Endodermal cell (in vitro differentiated cells): ENCODE results near the gene PCGF5. TPM values are rescaled to one million over a fixed set of nuclear protein-coding genes. Genes with fewer than 3 reads are reported as not detected.
"Not testable (repeated sequence)": the region's sequence is repeated elsewhere in the genome, so short reads cannot be mapped to it uniquely, and the experiment has no call there.

Experiments
- DNase-seq: peaks from one replicate; pipeline ENCODE4 v3.0.0-alpha.2; 2017
- H3K27ac ChIP-seq: 2 replicates; pipeline ENCODE4 v1.5.1; 2013; ENCODE audit warnings: mild to moderate bottlenecking, low read depth, low read length, moderate library complexity
- H3K27me3 ChIP-seq: 2 replicates; pipeline ENCODE4 v1.6.1; 2013; ENCODE audit warnings: mild to moderate bottlenecking, low read length, moderate library complexity; ENCODE audit not compliant: insufficient read depth, control insufficient read depth, poor library complexity, severe bottlenecking
- H3K36me3 ChIP-seq: 2 replicates; pipeline ENCODE4 v1.7.0; 2013; ENCODE audit warnings: mild to moderate bottlenecking, low read length, moderate library complexity; ENCODE audit not compliant: control insufficient read depth, insufficient read depth
- H3K4me1 ChIP-seq: one replicate; pipeline ENCODE4 v1.7.0; 2013; ENCODE audit warnings: low read length; ENCODE audit not compliant: control insufficient read depth, insufficient read depth
- H3K4me3 ChIP-seq: 2 replicates; pipeline ENCODE4 v1.5.1; 2013; ENCODE audit warnings: mild to moderate bottlenecking, low read length, moderate library complexity
- H3K9ac ChIP-seq: 2 replicates; pipeline ENCODE4 v1.6.1; 2013; ENCODE audit warnings: mild to moderate bottlenecking, low read length, moderate library complexity; ENCODE audit not compliant: poor library complexity, severe bottlenecking; ENCODE audit errors: extremely low read depth
- H3K9me3 ChIP-seq: 2 replicates; pipeline ENCODE4 v1.6.1; 2013; ENCODE audit warnings: mild to moderate bottlenecking, low read length, moderate library complexity; ENCODE audit not compliant: control insufficient read depth
- H3K27ac Mint-ChIP-seq: 2 replicates; pipeline ENCODE4 v1.8.0; 2020; ENCODE audit warnings: mixed read lengths
- H3K27me3 Mint-ChIP-seq: 2 replicates; pipeline ENCODE4 v1.8.0; 2021; ENCODE audit warnings: mild to moderate bottlenecking, mixed read lengths; ENCODE audit not compliant: insufficient read depth
- H3K36me3 Mint-ChIP-seq: 2 replicates; pipeline ENCODE4 v1.8.0; 2020; ENCODE audit warnings: low read depth, mixed read lengths
- H3K4me1 Mint-ChIP-seq: 2 replicates; pipeline ENCODE4 v1.8.0; 2020; ENCODE audit warnings: mixed read lengths
- H3K4me3 Mint-ChIP-seq: 2 replicates; pipeline ENCODE4 v1.8.0; 2020; ENCODE audit warnings: mild to moderate bottlenecking, moderate library complexity, mixed read lengths
- H3K9me3 Mint-ChIP-seq: 2 replicates; pipeline ENCODE4 v1.8.0; 2020; ENCODE audit warnings: mild to moderate bottlenecking, mixed read lengths
- WGBS, 2 experiments: methylation state at CpG; one replicate each; pipeline versions ENCODE4 v1.1.5 to v1.1.7; 2013; ENCODE audit warnings: missing lambda C conversion rate in 2 of 2, mixed read lengths in 1 of 2; ENCODE audit not compliant: insufficient coverage in 1 of 2, insufficient read length in 1 of 2; 5-methylcytosine and 5-hydroxymethylcytosine counted together
- total RNA-seq, 2 donors: library from RNA; stranded (reverse); fragmentation: NEBNext Ultra II Directional in 1 of 2; extraction: Animal tissue kit (Norgen Biotek cat#: 25700) in 1 of 2; gene quantifications; 2 replicates in 1 of 2; 3 replicates in 1 of 2; pipeline ENCODE4 v1.2.1, GENCODE V29; 2021
- TF ChIP-seq, protein P1 (sequence below): fragments of 200-600 bp; sonication (generic); conservative IDR thresholded peaks from 2 replicates; pipeline ENCODE4 v1.5.0; 2021; ENCODE audit warnings: antibody characterized with exemption, mild to moderate bottlenecking

The PCGF5 gene
- total RNA-seq, 2 donors from 2014 or later, result 6.8 to 9.2 TPM

DNA sequence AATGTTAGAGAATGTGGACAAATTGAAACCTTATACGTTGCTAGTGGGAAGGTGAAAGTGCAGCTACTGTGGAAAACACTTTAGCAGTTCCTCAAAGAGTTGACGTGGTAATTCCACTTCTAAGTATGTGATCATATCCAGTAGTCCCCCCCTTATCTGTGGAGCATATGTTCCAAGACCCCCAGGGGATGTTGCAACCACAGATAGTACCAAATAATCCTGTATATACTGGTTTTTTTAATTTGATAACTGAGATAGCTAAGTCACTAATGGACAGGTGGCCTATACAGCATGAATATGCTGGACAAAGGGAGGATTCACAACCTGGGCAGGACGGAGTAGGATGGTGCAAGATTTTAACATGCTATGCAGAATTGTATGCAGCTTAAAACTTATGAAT lies 36.8 kb downstream of the PCGF5 start:
- peaks cover 5% of the 10 kb centered on the region for H3K9me3 Mint-ChIP-seq

DNA sequence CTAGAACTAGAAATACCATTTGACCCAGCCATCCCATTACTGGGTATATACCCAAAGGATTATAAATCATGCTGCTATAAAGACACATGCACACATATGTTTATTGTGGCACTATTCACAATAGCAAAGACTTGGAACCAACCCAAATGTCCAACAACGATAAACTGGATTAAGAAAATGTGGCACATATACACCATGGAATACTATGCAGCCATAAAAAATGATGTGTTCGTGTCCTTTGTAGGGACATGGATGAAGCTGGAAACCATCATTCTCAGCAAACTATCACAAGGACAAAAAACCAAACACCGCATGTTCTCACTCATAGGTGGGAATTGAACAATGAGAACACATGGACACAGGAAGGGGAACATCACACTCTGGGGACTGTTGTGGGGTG lies 40.0 kb downstream of the PCGF5 start:
- not testable (repeated sequence) for H3K4me1 Mint-ChIP-seq, DNase-seq, H3K36me3 Mint-ChIP-seq, H3K27me3 ChIP-seq, H3K27me3 Mint-ChIP-seq, H3K4me1 ChIP-seq, H3K4me3 Mint-ChIP-seq, H3K36me3 ChIP-seq, H3K27ac ChIP-seq, H3K27ac Mint-ChIP-seq, H3K9me3 ChIP-seq, H3K9ac ChIP-seq, H3K4me3 ChIP-seq, H3K9me3 Mint-ChIP-seq
- no CpG with 5 or more reads among the region's 3 CpGs for whole genome bisulfite sequencing, 2 experiments

More for the DNA sequence above, 36.8 kb downstream of the PCGF5 start:
- Histone ChIP-seq H3K27ac (no peak overlapping the region), H3K4me1 (no peaks in the 10 kb centered on the region), H3K27me3 (no peaks in the 10 kb centered on the region), H3K4me3 (no peak overlapping the region), H3K36me3 (peaks cover 5% of the 10 kb centered on the region), H3K9me3 (peaks cover 21% of the 10 kb centered on the region), H3K9ac (no peak overlapping the region)
- WGBS, 2 experiments, result 83 to 93% methylated on average over 1 to 3 of the region's 3 CpGs
- no peak overlapping the region for H3K4me3 Mint-ChIP-seq
- H3K27ac Mint-ChIP-seq, result no peak overlapping the region
- TF ChIP-seq, protein P1, sequence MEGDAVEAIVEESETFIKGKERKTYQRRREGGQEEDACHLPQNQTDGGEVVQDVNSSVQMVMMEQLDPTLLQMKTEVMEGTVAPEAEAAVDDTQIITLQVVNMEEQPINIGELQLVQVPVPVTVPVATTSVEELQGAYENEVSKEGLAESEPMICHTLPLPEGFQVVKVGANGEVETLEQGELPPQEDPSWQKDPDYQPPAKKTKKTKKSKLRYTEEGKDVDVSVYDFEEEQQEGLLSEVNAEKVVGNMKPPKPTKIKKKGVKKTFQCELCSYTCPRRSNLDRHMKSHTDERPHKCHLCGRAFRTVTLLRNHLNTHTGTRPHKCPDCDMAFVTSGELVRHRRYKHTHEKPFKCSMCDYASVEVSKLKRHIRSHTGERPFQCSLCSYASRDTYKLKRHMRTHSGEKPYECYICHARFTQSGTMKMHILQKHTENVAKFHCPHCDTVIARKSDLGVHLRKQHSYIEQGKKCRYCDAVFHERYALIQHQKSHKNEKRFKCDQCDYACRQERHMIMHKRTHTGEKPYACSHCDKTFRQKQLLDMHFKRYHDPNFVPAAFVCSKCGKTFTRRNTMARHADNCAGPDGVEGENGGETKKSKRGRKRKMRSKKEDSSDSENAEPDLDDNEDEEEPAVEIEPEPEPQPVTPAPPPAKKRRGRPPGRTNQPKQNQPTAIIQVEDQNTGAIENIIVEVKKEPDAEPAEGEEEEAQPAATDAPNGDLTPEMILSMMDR, result no peak
- no peaks in the 10 kb centered on the region for H3K27me3 Mint-ChIP-seq
- H3K36me3 Mint-ChIP-seq, result no peaks in the 10 kb centered on the region
- DNase-seq, result no peak
- H3K4me1 Mint-ChIP-seq, result no peaks in the 10 kb centered on the region

DNA sequence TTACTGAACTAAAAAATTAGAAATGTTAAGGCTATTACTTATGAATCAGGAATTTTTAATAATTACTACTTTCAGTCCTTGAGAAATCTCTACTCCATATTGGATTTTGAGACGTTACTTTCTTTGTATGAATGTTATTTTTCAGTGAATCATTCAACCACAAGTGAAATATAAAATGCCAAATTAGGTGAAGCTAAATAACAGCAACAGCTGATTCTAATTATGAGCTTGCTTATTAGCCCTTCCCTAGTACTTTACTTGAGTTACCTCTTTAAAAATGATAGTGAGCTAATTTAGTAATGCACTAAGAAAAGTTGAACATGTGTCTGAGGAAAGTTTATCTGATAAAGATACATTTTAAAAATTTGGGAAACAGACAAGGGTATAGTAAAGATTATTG lies 51.4 kb downstream of the PCGF5 start:
- no peak overlapping the region for H3K4me3 Mint-ChIP-seq
- WGBS, 2 experiments, result no CpG with 5 or more reads among the region's 1 CpG
- no peaks in the 10 kb centered on the region for H3K36me3 ChIP-seq
- H3K4me1 ChIP-seq, result no peaks in the 10 kb centered on the region
- no peaks in the 10 kb centered on the region for H3K9me3 ChIP-seq
- no peaks in the 10 kb centered on the region for H3K27me3 Mint-ChIP-seq
- H3K27ac ChIP-seq, result no peak overlapping the region
- no peak for DNase-seq
- TF ChIP-seq, protein P1, result no peak
- H3K27ac Mint-ChIP-seq, result no peak overlapping the region
- no peaks in the 10 kb centered on the region for H3K36me3 Mint-ChIP-seq
- no peak overlapping the region for H3K4me3 ChIP-seq
- H3K27me3 ChIP-seq, result no peaks in the 10 kb centered on the region
- no peaks in the 10 kb centered on the region for H3K4me1 Mint-ChIP-seq
- H3K9ac ChIP-seq, result no peak overlapping the region
- no peaks in the 10 kb centered on the region for H3K9me3 Mint-ChIP-seq

DNA sequence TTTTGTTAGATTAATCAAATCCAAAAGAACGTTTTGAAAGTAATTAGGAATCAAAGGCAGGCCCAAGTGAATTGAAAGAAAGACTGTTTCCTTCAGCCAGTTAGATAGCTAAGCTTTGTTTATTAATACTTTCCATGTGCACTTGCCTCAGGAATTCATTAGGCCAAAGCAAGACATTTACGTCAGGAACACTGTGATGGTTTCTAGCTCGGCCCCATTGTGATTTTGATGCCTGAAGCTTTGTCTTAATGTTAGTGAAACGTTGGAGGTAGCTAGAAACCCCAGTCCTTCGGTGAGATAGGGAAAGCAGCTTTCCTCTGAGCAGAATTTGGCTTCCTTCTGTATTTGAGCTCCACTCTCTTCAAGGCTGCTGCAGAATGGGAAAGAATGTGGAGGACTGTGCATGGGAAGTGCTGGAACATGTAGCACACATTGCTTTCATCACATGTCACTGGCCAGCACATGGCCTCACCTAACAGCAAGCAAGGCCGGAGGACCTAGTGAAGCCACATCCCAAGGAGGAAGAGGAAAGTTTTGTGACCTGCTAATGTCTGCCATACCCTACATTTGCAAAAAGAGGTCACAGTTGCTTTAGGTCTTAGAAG lies 64.1 kb downstream of the PCGF5 start:
- no peak for DNase-seq
- H3K27ac ChIP-seq, result no peak overlapping the region
- no peak overlapping the region for H3K4me3 Mint-ChIP-seq
- peaks cover 7% of the 10 kb centered on the region for H3K27me3 Mint-ChIP-seq
- H3K4me3 ChIP-seq, result no peak overlapping the region
- H3K27ac Mint-ChIP-seq, result no peak overlapping the region
- no peaks in the 10 kb centered on the region for H3K36me3 Mint-ChIP-seq
- no peaks in the 10 kb centered on the region for H3K4me1 ChIP-seq
- TF ChIP-seq, protein P1, result no peak
- H3K4me1 Mint-ChIP-seq, result no peaks in the 10 kb centered on the region
- H3K9me3 Mint-ChIP-seq, result no peaks in the 10 kb centered on the region
- H3K9me3 ChIP-seq, result no peaks in the 10 kb centered on the region
- 68 to 78% methylated on average over 5 to 6 of the region's 6 CpGs for WGBS, 2 experiments
- H3K9ac ChIP-seq, result no peak overlapping the region
- H3K36me3 ChIP-seq, result no peaks in the 10 kb centered on the region
- peaks cover 4% of the 10 kb centered on the region for H3K27me3 ChIP-seq
